Measurements from ENCODE around the gene TMEM50A.
"Not testable (repeated sequence)": the region's sequence is repeated elsewhere in the genome, so short reads cannot be mapped to it uniquely, and the experiment has no call there.

GRCh38 chr1:25320314-25320938, 17.7 kb upstream of the TMEM50A start:
- TF ChIP-seq, protein P1, sequence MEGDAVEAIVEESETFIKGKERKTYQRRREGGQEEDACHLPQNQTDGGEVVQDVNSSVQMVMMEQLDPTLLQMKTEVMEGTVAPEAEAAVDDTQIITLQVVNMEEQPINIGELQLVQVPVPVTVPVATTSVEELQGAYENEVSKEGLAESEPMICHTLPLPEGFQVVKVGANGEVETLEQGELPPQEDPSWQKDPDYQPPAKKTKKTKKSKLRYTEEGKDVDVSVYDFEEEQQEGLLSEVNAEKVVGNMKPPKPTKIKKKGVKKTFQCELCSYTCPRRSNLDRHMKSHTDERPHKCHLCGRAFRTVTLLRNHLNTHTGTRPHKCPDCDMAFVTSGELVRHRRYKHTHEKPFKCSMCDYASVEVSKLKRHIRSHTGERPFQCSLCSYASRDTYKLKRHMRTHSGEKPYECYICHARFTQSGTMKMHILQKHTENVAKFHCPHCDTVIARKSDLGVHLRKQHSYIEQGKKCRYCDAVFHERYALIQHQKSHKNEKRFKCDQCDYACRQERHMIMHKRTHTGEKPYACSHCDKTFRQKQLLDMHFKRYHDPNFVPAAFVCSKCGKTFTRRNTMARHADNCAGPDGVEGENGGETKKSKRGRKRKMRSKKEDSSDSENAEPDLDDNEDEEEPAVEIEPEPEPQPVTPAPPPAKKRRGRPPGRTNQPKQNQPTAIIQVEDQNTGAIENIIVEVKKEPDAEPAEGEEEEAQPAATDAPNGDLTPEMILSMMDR (IDR thresholded peaks at IDR 0.05) = not testable (repeated sequence)
- not testable (repeated sequence) for TF ChIP-seq EZH2 (IDR thresholded peaks at IDR 0.05; ENCODE audit: borderline replicate concordance, insufficient read depth, low read depth, low read length, poor library complexity, severe bottlenecking)
